NB4 (cell line): Measurements from ENCODE around the gene SUPT16H.

Experiments used
- POLR2A ChIP-seq: IDR thresholded peaks from 2 replicates; pipeline ENCODE4 v1.6.1; 2011; ENCODE audit warnings: mild to moderate bottlenecking; ENCODE audit not compliant: insufficient read length; ENCODE audit errors: extremely low read depth
- TF ChIP-seq, protein P1 (sequence below): IDR thresholded peaks from one replicate; pipeline ENCODE4 v1.5.1; 2012; ENCODE audit warnings: low read depth, low read length
- TF ChIP-seq, protein P2 (sequence below): IDR thresholded peaks from 2 replicates; pipeline ENCODE4 v1.6.1; 2011; ENCODE audit warnings: low read depth, low read length

DNA sequence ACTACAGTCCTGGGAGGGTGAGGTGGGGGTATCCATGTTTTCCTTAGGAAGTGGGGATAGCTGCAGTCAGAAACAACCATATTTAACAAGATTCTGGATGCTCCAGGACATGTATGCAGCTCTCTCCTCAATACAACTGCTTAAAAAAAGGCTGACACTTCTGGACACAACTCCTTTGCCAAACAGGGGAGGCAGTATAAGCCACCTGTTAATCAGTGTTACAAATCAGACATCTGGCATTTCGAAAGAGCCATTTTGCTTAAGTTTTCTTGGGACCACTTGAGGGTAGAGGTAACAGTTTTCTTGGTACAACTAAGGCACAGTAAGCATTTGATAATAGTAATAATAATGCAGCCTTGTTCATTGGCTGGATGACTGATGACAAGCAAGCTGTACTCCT is 56.8 kb downstream of the SUPT16H start:
- TF ChIP-seq, protein P1, sequence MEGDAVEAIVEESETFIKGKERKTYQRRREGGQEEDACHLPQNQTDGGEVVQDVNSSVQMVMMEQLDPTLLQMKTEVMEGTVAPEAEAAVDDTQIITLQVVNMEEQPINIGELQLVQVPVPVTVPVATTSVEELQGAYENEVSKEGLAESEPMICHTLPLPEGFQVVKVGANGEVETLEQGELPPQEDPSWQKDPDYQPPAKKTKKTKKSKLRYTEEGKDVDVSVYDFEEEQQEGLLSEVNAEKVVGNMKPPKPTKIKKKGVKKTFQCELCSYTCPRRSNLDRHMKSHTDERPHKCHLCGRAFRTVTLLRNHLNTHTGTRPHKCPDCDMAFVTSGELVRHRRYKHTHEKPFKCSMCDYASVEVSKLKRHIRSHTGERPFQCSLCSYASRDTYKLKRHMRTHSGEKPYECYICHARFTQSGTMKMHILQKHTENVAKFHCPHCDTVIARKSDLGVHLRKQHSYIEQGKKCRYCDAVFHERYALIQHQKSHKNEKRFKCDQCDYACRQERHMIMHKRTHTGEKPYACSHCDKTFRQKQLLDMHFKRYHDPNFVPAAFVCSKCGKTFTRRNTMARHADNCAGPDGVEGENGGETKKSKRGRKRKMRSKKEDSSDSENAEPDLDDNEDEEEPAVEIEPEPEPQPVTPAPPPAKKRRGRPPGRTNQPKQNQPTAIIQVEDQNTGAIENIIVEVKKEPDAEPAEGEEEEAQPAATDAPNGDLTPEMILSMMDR: no peak
- TF ChIP-seq POLR2A: no peak
- TF ChIP-seq, protein P2, sequence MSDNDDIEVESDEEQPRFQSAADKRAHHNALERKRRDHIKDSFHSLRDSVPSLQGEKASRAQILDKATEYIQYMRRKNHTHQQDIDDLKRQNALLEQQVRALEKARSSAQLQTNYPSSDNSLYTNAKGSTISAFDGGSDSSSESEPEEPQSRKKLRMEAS: no peak
